Measurements from ENCODE around the gene ALG1.
A peak's percentile ranks its signal among the peaks of the same experiment; 100 is the strongest.
"Not testable (repeated sequence)": the region's sequence is repeated elsewhere in the genome, so short reads cannot be mapped to it uniquely, and the experiment has no call there.

ALG1 gene

GRCh38 chr16:5060073-5060641 lies 11.5 kb upstream of the ALG1 start:
- no peak overlapping the region for H3K27ac Mint-ChIP-seq
- H3K9me3 Mint-ChIP-seq: no peaks in the 10 kb centered on the region
- H3K27me3 Mint-ChIP-seq: no peaks in the 10 kb centered on the region
- H3K36me3 Mint-ChIP-seq (ENCODE audit: low read depth): no peaks in the 10 kb centered on the region
- no peak overlapping the region for H3K4me3 Mint-ChIP-seq
- DNase-seq (no peak), ATAC-seq (no peak)
- H3K4me1 Mint-ChIP-seq: no peaks in the 10 kb centered on the region

DNA sequence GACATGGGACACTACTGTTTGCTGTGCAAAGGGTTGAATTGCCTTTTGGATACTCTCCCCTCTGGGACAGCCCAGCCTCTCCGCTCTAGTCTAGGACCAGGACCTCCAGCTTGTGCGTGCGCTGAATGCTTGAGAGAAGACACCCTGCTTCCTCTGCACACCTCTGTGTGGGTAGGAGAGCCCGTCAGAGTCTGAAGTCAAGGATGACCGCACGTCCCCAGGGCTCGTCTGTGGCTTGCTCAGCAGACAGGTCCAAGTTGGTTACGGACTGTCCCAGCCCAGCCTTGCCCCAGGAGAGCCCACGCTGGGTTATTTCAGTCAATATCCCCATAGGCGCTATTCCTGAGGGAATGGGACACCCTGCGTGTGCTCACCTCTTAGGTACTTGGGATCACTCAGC lies 9.6 kb upstream of the ALG1 start:
- ATAC-seq: no peak
- Mint-ChIP-seq H3K27me3 (no peaks in the 10 kb centered on the region), H3K27ac (no peak overlapping the region), H3K36me3 (ENCODE audit: low read depth) (no peaks in the 10 kb centered on the region), H3K4me3 (no peak overlapping the region), H3K9me3 (no peaks in the 10 kb centered on the region), H3K4me1 (no peaks in the 10 kb centered on the region)
- DNase-seq: no peak

GRCh38 chr16:5062790-5063765 lies 8.6 kb upstream of the ALG1 start:
- Mint-ChIP-seq H3K36me3 (ENCODE audit: low read depth) (no peaks in the 10 kb centered on the region), H3K4me1 (no peaks in the 10 kb centered on the region), H3K4me3 (no peak overlapping the region), H3K27ac (no peak overlapping the region), H3K9me3 (no peaks in the 10 kb centered on the region), H3K27me3 (no peaks in the 10 kb centered on the region)
- ATAC-seq: no peak
- DNase-seq: no peak

DNA sequence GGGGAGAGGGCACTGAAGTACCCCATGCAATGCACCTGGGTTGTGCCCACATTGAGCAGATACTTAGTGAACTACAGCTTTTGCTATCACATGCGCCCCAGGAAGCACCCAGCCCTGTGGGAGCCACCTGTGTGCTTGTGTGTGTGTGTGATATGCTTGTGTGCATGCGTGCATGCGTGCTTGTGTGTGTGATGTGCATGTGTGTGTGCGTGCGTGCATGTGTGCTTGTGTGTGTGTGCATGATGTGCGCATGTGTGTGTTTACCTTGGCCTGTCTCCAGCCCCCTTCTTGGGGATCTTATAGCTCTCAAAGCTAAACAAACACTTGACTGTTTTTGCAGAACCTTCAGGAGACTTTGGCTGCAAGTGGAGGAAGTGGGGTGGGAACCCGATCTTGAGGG lies 6.7 kb upstream of the ALG1 start:
- Mint-ChIP-seq H3K4me1 (no peaks in the 10 kb centered on the region), H3K9me3 (no peaks in the 10 kb centered on the region), H3K36me3 (ENCODE audit: low read depth) (no peaks in the 10 kb centered on the region), H3K4me3 (no peak overlapping the region), H3K27me3 (no peaks in the 10 kb centered on the region), H3K27ac (no peak overlapping the region)
- DNase-seq: no peak
- ATAC-seq: no peak

DNA sequence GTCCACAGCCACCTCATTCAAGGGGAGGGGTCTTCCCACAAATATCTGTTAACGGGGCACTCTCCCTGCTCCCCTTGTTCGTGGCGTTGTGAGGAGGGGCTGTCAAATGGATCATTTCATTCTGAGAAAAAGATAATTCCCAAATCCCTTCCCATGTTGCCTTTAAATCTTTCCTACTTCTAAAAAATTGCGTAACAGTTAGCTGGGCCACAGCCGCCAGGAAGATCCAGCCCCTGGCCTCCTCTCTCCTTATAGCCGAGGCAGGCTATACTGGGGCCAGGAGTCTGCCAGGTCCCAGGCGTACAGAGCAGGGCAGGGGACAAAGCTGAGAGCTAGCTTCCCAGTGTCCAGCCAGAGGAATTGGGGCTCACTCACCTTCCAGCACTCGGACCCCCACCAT lies 6.3 kb upstream of the ALG1 start:
- Mint-ChIP-seq H3K27ac (no peak overlapping the region), H3K4me3 (no peak overlapping the region), H3K9me3 (no peaks in the 10 kb centered on the region), H3K27me3 (no peaks in the 10 kb centered on the region), H3K4me1 (no peaks in the 10 kb centered on the region), H3K36me3 (ENCODE audit: low read depth) (no peaks in the 10 kb centered on the region)
- DNase-seq (no peak), ATAC-seq (no peak)

GRCh38 chr16:5065813-5066212 lies 5.8 kb upstream of the ALG1 start, which contains the start of gene C16orf89:
TSS of gene C16orf89 (minus strand) at chr16:5065956. CDS start at chr16:5065908, 48 bp downstream.
- DNase-seq (no peak), ATAC-seq (no peak)
- H3K9me3 Mint-ChIP-seq: no peaks in the 10 kb centered on the region
- no peak within 1 kb of the TSS for H3K27ac Mint-ChIP-seq
- H3K4me1 Mint-ChIP-seq: peaks cover under 1% of the 10 kb centered on the region
- H3K27me3 Mint-ChIP-seq: no peaks in the 10 kb centered on the region
- H3K36me3 Mint-ChIP-seq (ENCODE audit: low read depth): no peaks in the 10 kb centered on the region
- no peak within 1 kb of the TSS for H3K4me3 Mint-ChIP-seq

DNA sequence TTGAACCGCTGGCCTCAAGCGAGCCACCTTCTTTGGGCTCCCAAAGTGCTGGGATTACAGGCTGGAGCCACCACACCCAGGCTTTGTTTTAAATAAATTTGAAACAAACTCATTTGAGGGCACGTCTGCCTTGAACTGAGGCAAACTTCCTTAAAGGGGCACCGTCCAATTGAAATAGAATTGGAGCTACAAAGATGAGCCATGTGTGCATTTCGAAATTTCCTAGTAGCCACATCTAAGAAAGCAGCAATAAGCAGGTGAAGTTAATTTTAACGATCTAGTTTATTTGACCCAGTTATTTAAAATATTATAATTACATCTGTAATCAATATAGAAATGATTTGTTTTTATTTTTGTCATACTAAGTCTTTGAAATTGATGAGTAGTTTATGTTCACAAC lies 5.1 kb upstream of the ALG1 start:
- no peak overlapping the region for H3K27ac Mint-ChIP-seq
- no peaks in the 10 kb centered on the region for H3K9me3 Mint-ChIP-seq
- H3K4me3 Mint-ChIP-seq: no peak overlapping the region
- peaks cover 7% of the 10 kb centered on the region for H3K4me1 Mint-ChIP-seq
- no peaks in the 10 kb centered on the region for H3K36me3 Mint-ChIP-seq (ENCODE audit: low read depth)
- no peak for DNase-seq
- no peaks in the 10 kb centered on the region for H3K27me3 Mint-ChIP-seq
- ATAC-seq: no peak

GRCh38 chr16:5069048-5069447 lies 2.6 kb upstream of the ALG1 start:
- no peak for DNase-seq
- Mint-ChIP-seq H3K4me3 (no peak overlapping the region), H3K4me1 (peaks cover 25% of the 10 kb centered on the region), H3K9me3 (no peaks in the 10 kb centered on the region), H3K36me3 (ENCODE audit: low read depth) (no peaks in the 10 kb centered on the region), H3K27ac (no peak overlapping the region), H3K27me3 (no peaks in the 10 kb centered on the region)
- no peak for ATAC-seq

- H3K4me1 Mint-ChIP-seq: peaks cover 25% of the 10 kb centered on the region
Observed at GRCh38 chr16:5069854-5070253, 1.8 kb upstream of the ALG1 start.

GRCh38 chr16:5070431-5071186 lies 1.0 kb upstream of the ALG1 start:
- H3K36me3 Mint-ChIP-seq (ENCODE audit: low read depth): peaks cover 5% of the 10 kb centered on the region
- no peaks in the 10 kb centered on the region for H3K9me3 Mint-ChIP-seq
- ATAC-seq (no peak), DNase-seq (no peak)
- peak overlapping the region; percentile 95 for H3K4me3 Mint-ChIP-seq
- no peaks in the 10 kb centered on the region for H3K27me3 Mint-ChIP-seq
- H3K4me1 Mint-ChIP-seq: peaks cover 25% of the 10 kb centered on the region
- peak overlapping the region; percentile 95 for H3K27ac Mint-ChIP-seq

More at GRCh38 chr16:5069854-5070253, 1.8 kb upstream of the ALG1 start:
- H3K4me3 Mint-ChIP-seq: no peak overlapping the region
- H3K27me3 Mint-ChIP-seq: no peaks in the 10 kb centered on the region
- no peaks in the 10 kb centered on the region for H3K36me3 Mint-ChIP-seq (ENCODE audit: low read depth)
- H3K27ac Mint-ChIP-seq: peak overlapping the region; percentile 18
- ATAC-seq: no peak
- H3K9me3 Mint-ChIP-seq: no peaks in the 10 kb centered on the region
- no peak for DNase-seq

DNA sequence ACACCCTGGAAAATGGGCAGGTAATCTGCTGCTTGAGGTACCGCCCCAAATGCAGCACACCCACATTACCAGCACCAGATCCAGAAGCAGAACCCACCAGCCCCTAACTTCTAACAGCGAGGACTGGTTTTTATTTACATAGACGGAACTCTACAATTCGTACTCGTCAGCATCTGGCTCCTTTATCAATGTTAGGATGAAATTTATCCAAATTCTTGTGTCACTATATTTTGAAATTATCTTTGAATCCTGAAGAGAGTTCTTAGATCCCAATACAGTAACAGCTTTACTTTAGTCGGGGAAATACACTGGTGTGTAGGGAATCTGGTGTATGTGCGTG lies 332 bp upstream of the ALG1 start:
- Mint-ChIP-seq H3K4me1 (peaks cover 25% of the 10 kb centered on the region), H3K4me3 (peak overlapping the region; percentile 95), H3K27ac (peak overlapping the region; percentile 95), H3K27me3 (no peaks in the 10 kb centered on the region), H3K9me3 (no peaks in the 10 kb centered on the region), H3K36me3 (ENCODE audit: low read depth) (peaks cover 8% of the 10 kb centered on the region)
- ATAC-seq (no peak), DNase-seq (no peak)

GRCh38 chr16:5072334-5073278 lies 963 bp downstream of the ALG1 start:
- DNase-seq: no peak
- Mint-ChIP-seq H3K27me3 (no peaks in the 10 kb centered on the region), H3K4me1 (peaks cover 25% of the 10 kb centered on the region), H3K4me3 (peak overlapping the region; percentile 95), H3K9me3 (no peaks in the 10 kb centered on the region), H3K27ac (peak overlapping the region; percentile 95), H3K36me3 (ENCODE audit: low read depth) (peaks cover 10% of the 10 kb centered on the region)
- peak; percentile 25 for ATAC-seq

DNA sequence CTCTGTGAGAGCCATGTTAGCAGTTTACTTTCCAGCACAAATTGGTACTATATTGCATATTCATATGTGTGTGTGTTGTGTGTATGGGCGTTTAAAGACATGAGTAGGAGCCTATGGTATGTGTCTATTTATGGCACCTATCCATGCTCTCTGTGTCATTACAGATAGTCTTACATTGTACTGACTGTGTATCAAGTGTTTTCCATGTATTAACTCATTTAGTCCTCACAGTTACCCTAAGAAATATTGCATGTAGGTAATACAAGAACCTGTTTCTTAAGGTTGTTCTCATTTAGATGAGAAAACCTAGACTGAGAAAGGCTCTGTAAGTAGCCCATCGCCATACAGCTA lies 1.6 kb downstream of the ALG1 start:
- Mint-ChIP-seq H3K27me3 (no peaks in the 10 kb centered on the region), H3K4me3 (peak overlapping the region; percentile 95), H3K36me3 (ENCODE audit: low read depth) (peaks cover 10% of the 10 kb centered on the region), H3K4me1 (peaks cover 25% of the 10 kb centered on the region), H3K27ac (peak overlapping the region; percentile 95), H3K9me3 (no peaks in the 10 kb centered on the region)
- DNase-seq: no peak
- ATAC-seq: no peak

DNA sequence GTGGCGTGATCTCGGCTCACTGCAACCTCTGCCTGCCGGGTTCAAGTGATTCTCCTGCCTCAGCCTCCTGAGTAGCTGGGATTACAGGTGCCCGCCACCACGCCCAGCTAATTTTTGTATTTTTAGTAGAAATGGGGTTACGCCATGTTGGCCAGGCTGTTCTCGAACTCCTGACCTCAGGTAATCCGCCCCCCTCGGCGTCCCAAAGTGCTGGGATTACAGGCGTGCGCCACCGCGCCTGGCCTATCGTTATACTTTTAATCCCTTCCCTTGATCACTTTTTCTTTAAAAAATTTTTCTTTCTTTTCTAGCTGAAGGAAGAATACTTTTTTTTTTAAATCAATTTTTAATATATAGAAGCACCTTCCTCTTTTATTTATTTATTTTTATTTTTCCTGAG lies 2.1 kb downstream of the ALG1 start:
- Mint-ChIP-seq H3K36me3 (ENCODE audit: low read depth) (peaks cover 10% of the 10 kb centered on the region), H3K4me1 (peaks cover 25% of the 10 kb centered on the region)
- H3K4me3 Mint-ChIP-seq, H3K27ac Mint-ChIP-seq, H3K9me3 Mint-ChIP-seq, H3K27me3 Mint-ChIP-seq, DNase-seq, ATAC-seq: not testable (repeated sequence)

Data from activated naive CD8-positive, alpha-beta T cell treated with anti-CD3 and anti-CD28 coated beads, Interleukin-2, amount 50 U/mL, for 24 hours (primary cell).